HepG2 (cell line): ENCODE results near the gene MAP1LC3A. TPM values are rescaled to one million over a fixed set of nuclear protein-coding genes. Genes with fewer than 3 reads are reported as not detected.

Source experiments
- AHDC1 ChIP-seq: sonication (generic); formaldehyde crosslinking; IDR thresholded peaks from 2 replicates; pipeline ENCODE4 v1.5.1; 2020; ENCODE audit warnings: mild to moderate bottlenecking, missing genetic modification reagents, borderline replicate concordance
- BRD4 ChIP-seq: sonication (generic); formaldehyde crosslinking; IDR thresholded peaks from 2 replicates; pipeline ENCODE4 v1.4.0; 2020; ENCODE audit warnings: missing genetic modification reagents
- FOXO4 ChIP-seq: sonication (generic); formaldehyde crosslinking; conservative IDR thresholded peaks from 2 replicates; pipeline ENCODE4 v1.8.1; 2023; ENCODE audit warnings: missing genetic modification reagents
- KDM5A ChIP-seq: fragments of 200-600 bp; sonication (generic); IDR thresholded peaks from 2 replicates; pipeline ENCODE4 v1.7.0; 2018; ENCODE audit warnings: antibody characterized with exemption, mild to moderate bottlenecking, low read length, borderline replicate concordance
- MAF1 ChIP-seq: sonication (generic); formaldehyde crosslinking; IDR thresholded peaks from 2 replicates; pipeline ENCODE4 v1.5.0; 2020; ENCODE audit warnings: missing genetic modification reagents, borderline replicate concordance
- MED13 ChIP-seq: sonication (generic); formaldehyde crosslinking; IDR thresholded peaks from 2 replicates; pipeline ENCODE4 v1.5.0; 2020; ENCODE audit warnings: missing genetic modification reagents
- REXO4 ChIP-seq: sonication (generic); formaldehyde crosslinking; IDR thresholded peaks from 2 replicates; pipeline ENCODE4 v1.8.0; 2022; ENCODE audit warnings: missing genetic modification reagents, mild to moderate bottlenecking, borderline replicate concordance
- SKI ChIP-seq: fragments of 450-650 bp; IDR thresholded peaks from one replicate; pipeline ENCODE4 v1.6.1; 2018; ENCODE audit warnings: mild to moderate bottlenecking; ENCODE audit not compliant: partially characterized antibody
- SNAI1 ChIP-seq: sonication (generic); formaldehyde crosslinking; IDR thresholded peaks from 2 replicates; pipeline ENCODE4 v1.5.0; 2020; ENCODE audit warnings: mild to moderate bottlenecking, missing genetic modification reagents, borderline replicate concordance
- TBL1XR1 ChIP-seq: fragments of 150-350 bp; IDR thresholded peaks from 2 replicates; pipeline ENCODE4 v1.6.1; 2014; ENCODE audit warnings: borderline replicate concordance, low read length; ENCODE audit not compliant: partially characterized antibody
- U2AF1 ChIP-seq: fragments of 200-400 bp; formaldehyde crosslinking; optimal IDR thresholded peaks from 2 replicates; pipeline ENCODE3; 2017; ENCODE audit warnings: mild to moderate bottlenecking, low read depth, low read length
- ZNF335 ChIP-seq: sonication (generic); formaldehyde crosslinking; IDR thresholded peaks from 2 replicates; pipeline ENCODE4 v1.4.0; 2020; ENCODE audit warnings: missing genetic modification reagents
- polyA plus RNA-seq, 8 experiments: library from polyadenylated mRNA; depleted of rRNA in 3 of 8; stranded (reverse) in 7 of 8; unstranded in 1 of 8; fragments of >200 nt; fragmentation: Illumina TruSeq in 4 of 8; extraction: Trizol in 4 of 8; gene quantifications; 2 replicates each; pipeline versions ENCODE4 v1.2.1 to v1.2.3, GENCODE V29; 2011 to 2016; ENCODE audit warnings: low read depth in 4 of 8, missing spikeins in 1 of 8, mixed read lengths in 1 of 8; ENCODE audit not compliant: insufficient read depth in 1 of 8
- total RNA-seq, 5 experiments: library from RNA; depleted of rRNA; stranded (reverse); fragments of >200 nt; fragmentation: Illumina TruSeq; extraction: Trizol; gene quantifications; 2 replicates each; pipeline ENCODE4 v1.2.3, GENCODE V29; 2016; ENCODE audit warnings: low read depth in 1 of 5
- TF ChIP-seq, protein P1 (sequence below), 2 experiments: sonication (generic) in 1 of 2; formaldehyde crosslinking in 1 of 2; IDR thresholded peaks; 2 replicates each; pipeline versions ENCODE4 v1.4.0 to v1.6.1; 2016 to 2020; ENCODE audit warnings: borderline replicate concordance in 1 of 2, low read depth in 1 of 2, mild to moderate bottlenecking in 1 of 2, missing genetic modification reagents in 1 of 2

Gene MAP1LC3A
- total and polyA plus RNA-seq, 2 of the 13 experiments (the other 11 are each of a cell fraction or from before 2014, with no cell fraction given) = not detected

DNA sequence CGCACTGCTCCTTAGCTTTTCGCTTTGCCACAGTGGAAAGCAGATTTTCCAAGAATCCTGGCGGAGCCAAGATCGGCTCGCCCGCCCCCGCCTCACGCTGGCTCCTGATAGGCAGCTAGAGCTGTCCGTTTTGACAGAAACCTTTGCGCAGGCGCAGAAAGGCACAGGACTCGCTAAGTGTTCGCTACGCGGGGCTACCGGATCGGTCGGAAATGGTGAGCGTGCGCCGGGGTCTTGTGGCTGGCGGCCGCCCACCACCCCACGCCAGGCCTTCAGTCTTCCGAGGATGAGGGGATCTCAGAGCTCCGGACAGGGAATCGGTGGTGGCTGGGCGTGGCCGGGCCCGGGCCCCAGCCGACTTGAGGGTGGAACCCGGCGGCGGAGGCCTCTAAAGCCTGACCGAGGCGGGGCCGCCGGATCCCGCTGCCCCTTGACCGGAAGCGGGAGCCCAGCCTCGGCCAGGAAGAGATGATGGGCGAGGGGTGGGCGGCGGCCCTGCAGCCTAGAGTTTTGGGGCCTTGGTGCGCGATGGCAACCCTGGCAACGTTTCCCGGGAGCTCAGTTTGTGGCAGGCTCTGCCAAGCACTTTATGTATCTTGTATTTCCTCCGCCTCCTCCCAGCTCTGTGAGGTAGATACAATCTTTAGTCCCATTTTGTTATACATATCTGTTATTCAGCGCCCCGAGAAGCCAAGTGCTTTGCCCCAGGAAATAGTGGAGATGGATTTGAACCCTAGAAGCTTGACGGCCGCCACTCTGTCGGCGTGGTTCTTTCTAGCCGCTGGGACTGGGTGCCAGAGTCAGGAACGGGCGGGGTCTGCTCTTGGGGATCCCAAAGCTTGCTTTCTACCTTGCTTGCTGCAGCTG is 42.0 kb upstream of the MAP1LC3A start, which contains the start of gene DYNLRB1 (continued):
- peak; percentile 82; the same call in 1 of the 2 replicates for TF ChIP-seq FOXO4 (CRISPR knock-in tag)
- peak; percentile 84 for TF ChIP-seq AHDC1 (CRISPR knock-in tag)
- TF ChIP-seq MED13 (CRISPR knock-in tag) = peak; percentile 32; the same call in 1 of the 2 replicates
- peak; percentile 95 for TF ChIP-seq ZNF335 (CRISPR knock-in tag)
- 0 out of 2 replicates have a peak, but pooled peaks have one; percentile 55 for TF ChIP-seq MAF1 (CRISPR knock-in tag)
- peak; percentile 89 for TF ChIP-seq SNAI1
- TF ChIP-seq, protein P1, sequence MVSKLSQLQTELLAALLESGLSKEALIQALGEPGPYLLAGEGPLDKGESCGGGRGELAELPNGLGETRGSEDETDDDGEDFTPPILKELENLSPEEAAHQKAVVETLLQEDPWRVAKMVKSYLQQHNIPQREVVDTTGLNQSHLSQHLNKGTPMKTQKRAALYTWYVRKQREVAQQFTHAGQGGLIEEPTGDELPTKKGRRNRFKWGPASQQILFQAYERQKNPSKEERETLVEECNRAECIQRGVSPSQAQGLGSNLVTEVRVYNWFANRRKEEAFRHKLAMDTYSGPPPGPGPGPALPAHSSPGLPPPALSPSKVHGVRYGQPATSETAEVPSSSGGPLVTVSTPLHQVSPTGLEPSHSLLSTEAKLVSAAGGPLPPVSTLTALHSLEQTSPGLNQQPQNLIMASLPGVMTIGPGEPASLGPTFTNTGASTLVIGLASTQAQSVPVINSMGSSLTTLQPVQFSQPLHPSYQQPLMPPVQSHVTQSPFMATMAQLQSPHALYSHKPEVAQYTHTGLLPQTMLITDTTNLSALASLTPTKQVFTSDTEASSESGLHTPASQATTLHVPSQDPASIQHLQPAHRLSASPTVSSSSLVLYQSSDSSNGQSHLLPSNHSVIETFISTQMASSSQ (IDR thresholded peaks at IDR 0.05; ENCODE audit: low read depth) = no peak
- TF ChIP-seq, protein P1 (CRISPR knock-in tag; IDR thresholded peaks at IDR 0.05; ENCODE audit: borderline replicate concordance) = no peak; the same call in 1 of the 2 replicates
- peak; percentile 95 for TF ChIP-seq KDM5A
- peak; percentile 61 for TF ChIP-seq SKI
- no peak for TF ChIP-seq U2AF1
- peak; percentile 4 for TF ChIP-seq TBL1XR1
- TF ChIP-seq REXO4 (CRISPR knock-in tag) = no peak
- no peak for TF ChIP-seq BRD4 (CRISPR knock-in tag)
